Keratinocyte (primary cell): Measurements from ENCODE around the gene NUAK2. TPM values are rescaled to one million over a fixed set of nuclear protein-coding genes. Genes with fewer than 3 reads are reported as not detected.

Experiments used
- DNase-seq: peaks from one replicate; pipeline ENCODE4 v3.0.0-alpha.2; 2011; ENCODE audit warnings: low read depth, missing footprints, low spot score
- FAIRE-seq: peaks from 2 replicates; lab custom pipeline; 2011; peaks lifted over from hg19 to GRCh38; lab: Jason Lieb, UNC
- H2AFZ ChIP-seq: 2 replicates; pipeline ENCODE4 v1.6.0; 2012; ENCODE audit warnings: low read length, control low read depth, inconsistent platforms; ENCODE audit not compliant: control insufficient read depth
- H3K27ac ChIP-seq: 2 replicates; pipeline ENCODE4 v1.5.1; 2011; ENCODE audit warnings: low read length; ENCODE audit not compliant: control insufficient read depth, insufficient read depth
- H3K27me3 ChIP-seq: 3 replicates; pipeline ENCODE4 v1.6.0; 2011; ENCODE audit warnings: low read length; ENCODE audit not compliant: control insufficient read depth, insufficient read depth; ENCODE audit errors: extremely low read depth
- H3K36me3 ChIP-seq, 2 experiments: 2 replicates in 1 of 2; 3 replicates in 1 of 2; pipeline ENCODE4 v1.5.1; 2011; ENCODE audit warnings: low read length in 2 of 2, mild to moderate bottlenecking in 1 of 2; ENCODE audit not compliant: control insufficient read depth in 2 of 2, insufficient read depth in 2 of 2; ENCODE audit errors: extremely low read depth in 1 of 2
- H3K4me1 ChIP-seq: 3 replicates; pipeline ENCODE4 v1.5.1; 2011; ENCODE audit warnings: low read length; ENCODE audit not compliant: control insufficient read depth, insufficient read depth; ENCODE audit errors: extremely low read depth
- H3K4me2 ChIP-seq: 3 replicates; pipeline ENCODE4 v1.6.0; 2011; ENCODE audit warnings: low read depth, low read length; ENCODE audit not compliant: control insufficient read depth, insufficient read depth; ENCODE audit errors: extremely low read depth
- H3K4me3 ChIP-seq, 3 experiments: fragments of 200-600 bp in 1 of 3; sonication (generic) in 1 of 3; 2 replicates in 2 of 3; 3 replicates in 1 of 3; pipeline ENCODE4 v1.5.1; 2011 to 2016; ENCODE audit warnings: low read length in 3 of 3, mild to moderate bottlenecking in 3 of 3, control low read depth in 2 of 3, inconsistent platforms in 1 of 3, low read depth in 1 of 3, mixed read lengths in 1 of 3, mixed run types in 1 of 3, moderate library complexity in 1 of 3; ENCODE audit not compliant: control insufficient read depth in 2 of 3, insufficient read depth in 2 of 3; ENCODE audit errors: extremely low read depth in 1 of 3
- H3K79me2 ChIP-seq: 2 replicates; pipeline ENCODE4 v1.6.0; 2012; ENCODE audit warnings: low read length; ENCODE audit not compliant: control insufficient read depth, insufficient read depth
- H3K9ac ChIP-seq: 3 replicates; pipeline ENCODE4 v1.6.0; 2011; ENCODE audit warnings: low read length; ENCODE audit not compliant: control insufficient read depth, insufficient read depth; ENCODE audit errors: extremely low read depth
- H3K9me1 ChIP-seq: 3 replicates; pipeline ENCODE4 v1.6.0; 2011; ENCODE audit warnings: low read length; ENCODE audit not compliant: control insufficient read depth, insufficient read depth; ENCODE audit errors: extremely low read depth
- H3K9me3 ChIP-seq: 2 replicates; pipeline ENCODE4 v1.5.1; 2012; ENCODE audit warnings: low read depth, low read length; ENCODE audit not compliant: control insufficient read depth
- H4K20me1 ChIP-seq: 3 replicates; pipeline ENCODE4 v1.6.0; 2011; ENCODE audit warnings: low read length; ENCODE audit not compliant: control insufficient read depth, insufficient read depth; ENCODE audit errors: extremely low read depth
- EZH2 ChIP-seq: IDR thresholded peaks from one replicate; pipeline ENCODE4 v1.6.1; 2012; ENCODE audit warnings: inconsistent platforms, mild to moderate bottlenecking, low read length, moderate library complexity
- dilution Hi-C: fragments of 300-500 bp; cut with MboI; formaldehyde crosslinking; loops from one replicate; pipeline ENCODE4 v1.7.0; 2020; ENCODE audit warnings: low sequenced_read_pairs; ENCODE audit not compliant: extremely low pct_ligation_motif_present
- polyA plus RNA-seq, 5 experiments: library from polyadenylated mRNA; depleted of rRNA in 3 of 5; stranded (reverse) in 3 of 5; stranded (forward) in 1 of 5; unstranded in 1 of 5; fragments of >200 nt; gene quantifications; 1 replicate in 1 of 5; 2 replicates in 3 of 5; 3 replicates in 1 of 5; pipeline versions ENCODE4 v1.2.1 to v1.2.3, GENCODE V29; 2011 to 2012; ENCODE audit warnings: missing spikeins in 2 of 5, low read depth in 1 of 5, low replicate concordance in 1 of 5
- TF ChIP-seq, protein P1 (sequence below), 3 experiments: IDR thresholded peaks in 1 of 3; conservative IDR thresholded peaks in 1 of 3; optimal IDR thresholded peaks in 1 of 3; 2 replicates in 2 of 3; 3 replicates in 1 of 3; pipeline versions ENCODE3 to v1.5.1; 2011; ENCODE audit warnings: low read length in 3 of 3, mild to moderate bottlenecking in 3 of 3, moderate library complexity in 2 of 3, control low read depth in 1 of 3, inconsistent platforms in 1 of 3; ENCODE audit not compliant: insufficient read depth in 2 of 3; ENCODE audit errors: extremely low read depth in 1 of 3

The NUAK2 gene
- polyA plus RNA-seq, 1 donor (not counting 4 experiments of a cell fraction or from before 2014, with no cell fraction given), result 3.9 TPM

GRCh38 chr1:205346956-205347574 is 25.5 kb upstream of the NUAK2 start:
- FAIRE-seq (no peak), DNase-seq (no peak)
- Histone ChIP-seq H3K27ac (no peak overlapping the region), H3K36me3 (no peaks in the 10 kb centered on the region), H3K9me3 (no peaks in the 10 kb centered on the region), H3K27me3 (peaks cover 51% of the 10 kb centered on the region), H3K79me2 (no peaks in the 10 kb centered on the region), H3K9ac (no peak overlapping the region), H3K9me1 (no peaks in the 10 kb centered on the region), H4K20me1 (peaks cover 3% of the 10 kb centered on the region), H3K4me3 (no peak overlapping the region), H2AFZ (no peak overlapping the region), H3K4me2 (no peak overlapping the region), H3K4me1 (no peaks in the 10 kb centered on the region)
- dilution Hi-C loops, result no loop called here
- TF ChIP-seq EZH2, result no peak
- TF ChIP-seq, protein P1, sequence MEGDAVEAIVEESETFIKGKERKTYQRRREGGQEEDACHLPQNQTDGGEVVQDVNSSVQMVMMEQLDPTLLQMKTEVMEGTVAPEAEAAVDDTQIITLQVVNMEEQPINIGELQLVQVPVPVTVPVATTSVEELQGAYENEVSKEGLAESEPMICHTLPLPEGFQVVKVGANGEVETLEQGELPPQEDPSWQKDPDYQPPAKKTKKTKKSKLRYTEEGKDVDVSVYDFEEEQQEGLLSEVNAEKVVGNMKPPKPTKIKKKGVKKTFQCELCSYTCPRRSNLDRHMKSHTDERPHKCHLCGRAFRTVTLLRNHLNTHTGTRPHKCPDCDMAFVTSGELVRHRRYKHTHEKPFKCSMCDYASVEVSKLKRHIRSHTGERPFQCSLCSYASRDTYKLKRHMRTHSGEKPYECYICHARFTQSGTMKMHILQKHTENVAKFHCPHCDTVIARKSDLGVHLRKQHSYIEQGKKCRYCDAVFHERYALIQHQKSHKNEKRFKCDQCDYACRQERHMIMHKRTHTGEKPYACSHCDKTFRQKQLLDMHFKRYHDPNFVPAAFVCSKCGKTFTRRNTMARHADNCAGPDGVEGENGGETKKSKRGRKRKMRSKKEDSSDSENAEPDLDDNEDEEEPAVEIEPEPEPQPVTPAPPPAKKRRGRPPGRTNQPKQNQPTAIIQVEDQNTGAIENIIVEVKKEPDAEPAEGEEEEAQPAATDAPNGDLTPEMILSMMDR (optimal IDR thresholded peaks at IDR 0.05 in 1 of 3, IDR thresholded peaks at IDR 0.05 in 1 of 3, conservative IDR thresholded peaks at IDR 0.05 in 1 of 3; ENCODE audit: extremely low read depth in 1 of 3, insufficient read depth in 2 of 3, low read length in 3 of 3), result no peak

DNA sequence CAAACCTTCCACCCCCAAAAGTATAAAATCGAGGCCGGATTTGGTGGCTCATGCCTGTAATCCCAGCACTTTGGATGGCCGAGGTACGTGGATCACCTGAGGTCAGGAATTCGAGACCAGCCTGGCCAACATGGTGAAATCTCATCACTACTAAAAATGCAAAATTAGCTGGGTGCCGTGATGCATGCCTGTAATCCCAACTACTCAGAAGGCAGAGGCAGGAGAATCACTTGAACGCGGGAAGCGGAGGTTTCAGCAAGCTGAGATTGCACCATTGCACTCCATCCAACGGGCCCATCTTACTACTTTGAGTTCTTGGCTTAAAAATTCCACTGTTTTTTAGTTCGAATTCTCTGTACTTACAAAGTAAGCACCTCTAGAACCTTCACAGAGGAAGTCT is 24.2 kb upstream of the NUAK2 start:
- Histone ChIP-seq H3K4me1 (peaks cover 6% of the 10 kb centered on the region), H3K4me2 (no peak overlapping the region), H3K4me3 (no peak overlapping the region), H3K9ac (no peak overlapping the region), H3K36me3 (no peaks in the 10 kb centered on the region), H3K9me3 (no peaks in the 10 kb centered on the region), H3K27me3 (peaks cover 51% of the 10 kb centered on the region), H2AFZ (no peak overlapping the region), H4K20me1 (peaks cover 3% of the 10 kb centered on the region), H3K27ac (no peak overlapping the region), H3K9me1 (no peaks in the 10 kb centered on the region), H3K79me2 (no peaks in the 10 kb centered on the region)
- TF ChIP-seq, protein P1 (optimal IDR thresholded peaks at IDR 0.05 in 1 of 3, IDR thresholded peaks at IDR 0.05 in 1 of 3, conservative IDR thresholded peaks at IDR 0.05 in 1 of 3; ENCODE audit: extremely low read depth in 1 of 3, insufficient read depth in 2 of 3, low read length in 3 of 3), result no peak
- no peak for TF ChIP-seq EZH2
- FAIRE-seq (no peak), DNase-seq (no peak)
- dilution Hi-C loops, result no loop called here
